NCI-H187 treated with DMSO at 0.1 percent for 48 hours (cell line): Measurements from ENCODE around the gene PCDHA3.
"Not testable (repeated sequence)": the region's sequence is repeated elsewhere in the genome, so short reads cannot be mapped to it uniquely, and the experiment has no call there.

ENCODE experiments used
- DNase-seq: peaks from one replicate; lab custom pipeline; 2025; lab: John Stamatoyannopoulos, UW

The PCDHA3 gene

DNA sequence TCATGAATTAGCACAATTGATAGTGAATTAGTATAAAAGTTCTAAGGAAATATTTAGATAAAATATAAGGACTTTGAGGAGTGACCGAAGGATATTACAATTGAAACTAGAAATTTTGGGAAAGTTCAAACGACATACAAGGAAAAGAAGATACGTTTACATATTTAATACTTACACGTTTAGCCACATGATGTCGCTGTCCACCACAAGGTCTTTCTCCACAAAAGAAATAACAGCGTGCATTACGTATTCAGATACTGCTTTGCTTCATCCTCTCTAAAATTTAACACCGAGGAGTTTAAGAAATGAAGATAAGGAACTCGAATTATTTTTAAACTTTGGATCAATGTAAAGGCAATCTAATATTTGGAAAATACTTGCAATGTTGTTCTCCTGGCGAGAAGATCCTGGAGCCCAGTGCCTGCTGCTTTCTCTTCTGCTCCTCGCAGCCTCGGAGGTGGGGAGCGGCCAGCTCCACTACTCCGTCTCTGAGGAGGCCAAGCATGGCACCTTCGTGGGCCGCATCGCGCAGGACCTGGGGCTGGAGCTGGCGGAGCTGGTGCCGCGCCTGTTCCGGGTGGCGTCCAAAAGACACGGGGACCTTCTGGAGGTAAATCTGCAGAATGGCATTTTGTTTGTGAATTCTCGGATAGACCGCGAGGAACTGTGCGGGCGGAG is at the start of gene PCDHA3:
PCDHA3 (plus strand) TSS at position 242 of the 678 bp plus-strand sequence.
- no peak for DNase-seq

DNA sequence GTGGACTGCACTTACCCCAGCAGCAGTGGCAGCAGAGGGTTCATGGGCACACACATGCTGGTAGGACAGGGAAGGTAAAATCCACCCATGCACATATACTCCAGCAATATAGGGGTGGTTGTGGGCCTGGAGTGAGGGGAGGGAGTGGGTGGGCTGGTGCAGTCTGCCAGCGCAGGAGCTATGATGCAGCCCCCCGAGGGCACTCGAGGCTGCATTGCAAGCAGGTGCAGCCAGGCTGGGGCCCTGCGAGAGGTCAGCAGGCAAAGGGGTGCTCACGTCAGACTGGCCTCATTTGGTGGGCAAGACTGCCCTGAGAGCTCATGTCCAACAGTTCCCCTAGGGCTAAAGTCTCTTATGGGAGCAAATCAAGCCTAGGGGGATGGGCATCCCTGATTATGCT is 47.3 kb upstream of the PCDHA3 start:
- DNase-seq, result no peak

DNA sequence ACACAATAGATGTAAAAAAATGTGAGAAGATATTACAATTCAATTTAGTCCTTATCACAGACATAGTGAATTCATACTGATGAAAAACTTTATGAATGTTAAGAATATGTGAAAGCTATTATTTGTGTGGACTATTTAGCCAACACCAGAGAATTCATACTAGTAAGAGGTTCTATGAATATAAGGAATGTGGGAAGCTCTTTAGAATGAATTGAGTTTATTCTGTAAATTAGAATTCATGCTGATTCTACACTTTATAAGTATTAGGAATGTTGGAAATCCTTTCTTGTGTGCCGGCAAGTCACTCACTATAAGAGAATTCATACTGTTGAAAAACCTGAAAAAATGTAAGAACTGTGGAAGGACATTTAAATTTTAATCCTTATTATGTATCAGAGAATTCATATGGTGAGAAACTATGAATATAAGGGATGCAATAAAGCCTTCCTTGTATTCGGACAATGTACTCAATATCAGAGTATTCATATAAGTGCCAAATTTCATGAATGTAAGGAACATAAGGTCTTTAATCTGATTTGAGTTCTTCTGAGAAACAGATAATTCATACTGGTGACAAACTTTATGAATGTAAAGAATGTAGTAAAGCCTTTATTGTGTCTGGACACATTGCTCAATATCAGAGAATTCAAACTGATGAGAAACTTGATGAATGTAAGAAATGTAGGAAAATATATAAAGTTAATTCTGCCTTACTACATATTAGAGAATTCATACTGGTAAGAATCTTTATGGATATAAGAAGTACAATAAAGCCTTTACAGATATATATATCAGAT is 36.5 kb upstream of the PCDHA3 start:
- DNase-seq, result no peak

DNA sequence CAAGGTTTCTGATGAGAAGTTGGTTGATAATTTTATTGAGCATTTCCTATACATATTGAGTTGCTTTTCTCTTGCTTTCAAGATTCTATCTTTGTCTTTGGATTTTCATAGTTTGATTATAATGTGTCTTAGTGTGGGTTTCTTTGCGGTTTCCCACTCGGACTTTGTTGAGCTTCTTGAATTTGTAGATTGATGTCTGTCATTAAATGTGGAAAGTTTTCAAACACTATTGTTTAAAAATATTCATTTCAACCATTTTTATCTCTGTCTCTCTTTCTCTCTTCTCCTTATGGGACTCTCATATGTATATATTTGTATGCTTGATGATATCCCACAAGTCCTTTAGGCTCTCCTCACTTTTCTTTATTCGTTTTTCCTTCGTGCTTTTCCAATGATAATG is 33.4 kb upstream of the PCDHA3 start:
- DNase-seq, result no peak

DNA sequence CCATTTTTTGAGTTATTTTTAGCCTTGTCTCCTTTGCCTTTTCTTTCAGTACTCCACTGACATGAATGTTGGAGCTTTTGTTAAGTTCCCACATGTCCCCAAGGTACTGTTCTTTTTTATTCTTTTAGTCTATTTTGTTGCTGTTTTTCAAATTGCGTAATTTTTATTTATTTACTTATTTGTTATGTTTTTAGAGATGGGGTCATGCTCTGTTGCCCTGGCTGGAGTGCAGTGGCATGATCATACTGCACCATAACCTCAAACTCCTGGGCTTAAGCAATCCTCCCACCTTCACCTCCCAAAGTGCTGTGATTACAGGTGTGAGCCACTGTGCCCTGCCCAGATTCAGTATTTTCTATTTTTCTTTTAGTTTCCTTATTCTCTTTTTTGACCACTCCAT is 20.3 kb upstream of the PCDHA3 start:
- no peak for DNase-seq

DNA sequence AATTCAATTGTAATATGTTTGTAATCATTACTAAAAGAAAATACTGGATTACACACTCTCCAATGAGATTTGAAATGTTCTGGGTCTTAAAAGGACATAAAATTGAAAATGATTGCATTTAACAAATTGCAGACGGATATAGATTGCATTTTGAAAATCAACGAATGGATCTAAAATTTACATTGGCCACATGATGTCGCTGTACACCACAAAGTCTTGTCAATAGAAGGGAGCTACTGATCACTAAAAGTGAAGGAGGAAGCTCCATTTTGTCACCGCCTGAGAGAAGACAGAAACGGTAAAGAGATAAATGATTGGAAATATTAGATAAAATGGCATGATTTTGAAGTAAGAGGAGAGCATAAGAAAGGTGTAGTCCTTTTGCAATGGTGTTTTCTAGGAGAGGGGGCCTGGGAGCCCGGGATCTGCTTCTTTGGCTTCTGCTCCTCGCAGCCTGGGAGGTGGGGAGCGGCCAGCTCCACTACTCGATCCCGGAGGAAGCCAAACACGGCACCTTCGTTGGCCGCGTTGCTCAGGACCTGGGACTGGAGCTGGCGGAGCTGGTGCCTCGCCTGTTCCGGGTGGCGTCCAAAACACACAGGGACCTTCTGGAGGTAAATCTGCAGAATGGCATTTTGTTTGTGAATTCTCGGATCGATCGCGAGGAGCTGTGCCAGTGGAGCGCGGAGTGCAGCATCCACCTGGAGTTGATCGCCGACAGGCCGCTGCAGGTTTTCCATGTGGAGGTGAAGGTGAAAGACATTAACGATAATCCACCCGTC is 14.8 kb upstream of the PCDHA3 start, which contains the start of gene PCDHA1:
PCDHA1 (plus strand) TSS at position 236 of the 782 bp plus-strand sequence.
- DNase-seq, result no peak

DNA sequence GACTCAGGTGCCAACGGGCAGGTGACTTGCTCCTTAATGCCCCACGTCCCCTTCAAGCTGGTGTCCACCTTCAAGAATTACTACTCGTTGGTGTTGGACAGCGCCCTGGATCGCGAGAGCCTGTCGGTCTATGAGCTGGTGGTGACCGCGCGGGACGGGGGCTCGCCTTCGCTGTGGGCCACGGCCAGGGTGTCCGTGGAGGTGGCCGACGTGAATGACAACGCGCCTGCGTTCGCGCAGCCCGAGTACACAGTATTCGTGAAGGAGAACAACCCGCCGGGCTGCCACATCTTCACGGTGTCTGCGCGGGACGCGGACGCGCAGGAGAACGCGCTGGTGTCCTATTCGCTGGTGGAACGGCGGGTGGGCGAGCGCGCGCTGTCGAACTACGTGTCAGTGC is 13.4 kb upstream of the PCDHA3 start:
- not testable (repeated sequence) for DNase-seq

DNA sequence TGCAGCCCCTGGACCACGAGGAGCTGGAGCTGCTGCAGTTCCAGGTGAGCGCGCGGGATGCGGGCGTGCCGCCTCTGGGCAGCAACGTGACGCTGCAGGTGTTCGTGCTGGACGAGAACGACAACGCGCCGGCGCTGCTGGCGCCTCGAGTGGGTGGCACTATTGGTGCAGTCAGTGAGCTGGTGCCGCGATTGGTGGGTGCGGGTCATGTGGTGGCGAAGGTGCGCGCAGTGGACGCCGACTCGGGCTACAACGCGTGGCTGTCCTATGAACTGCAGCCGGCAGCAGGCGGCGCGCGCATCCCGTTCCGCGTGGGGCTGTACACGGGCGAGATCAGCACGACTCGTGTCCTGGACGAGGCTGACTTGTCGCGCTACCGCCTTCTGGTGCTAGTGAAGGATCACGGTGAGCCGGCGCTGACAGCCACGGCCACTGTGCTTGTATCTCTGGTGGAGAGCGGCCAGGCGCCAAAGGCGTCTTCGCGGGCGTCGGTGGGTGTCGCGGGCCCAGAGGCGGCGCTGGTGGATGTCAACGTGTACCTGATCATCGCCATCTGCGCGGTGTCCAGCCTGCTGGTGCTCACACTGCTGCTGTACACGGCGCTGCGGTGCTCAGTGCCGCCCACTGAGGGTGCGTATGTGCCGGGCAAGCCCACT is 12.9 kb upstream of the PCDHA3 start:
- not testable (repeated sequence) for DNase-seq

DNA sequence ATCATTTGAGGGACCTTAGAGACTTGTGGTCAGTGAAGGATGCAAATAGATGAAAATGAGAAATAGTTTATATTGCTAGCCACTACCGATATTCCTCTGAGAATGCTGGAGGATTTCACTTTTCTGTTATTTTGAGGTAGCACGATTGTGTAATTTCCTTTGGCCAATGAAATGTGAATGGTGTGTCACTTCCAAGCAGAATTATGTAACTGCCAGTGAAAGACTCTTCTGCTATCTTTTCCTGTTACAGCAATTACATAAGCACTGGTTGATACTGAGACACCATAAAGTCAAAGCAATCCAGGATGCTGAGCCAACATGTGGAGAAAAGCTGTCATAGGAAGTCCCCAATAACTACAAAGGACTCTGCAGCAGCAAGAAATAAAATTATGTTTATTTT is 9.8 kb upstream of the PCDHA3 start:
- no peak for DNase-seq

DNA sequence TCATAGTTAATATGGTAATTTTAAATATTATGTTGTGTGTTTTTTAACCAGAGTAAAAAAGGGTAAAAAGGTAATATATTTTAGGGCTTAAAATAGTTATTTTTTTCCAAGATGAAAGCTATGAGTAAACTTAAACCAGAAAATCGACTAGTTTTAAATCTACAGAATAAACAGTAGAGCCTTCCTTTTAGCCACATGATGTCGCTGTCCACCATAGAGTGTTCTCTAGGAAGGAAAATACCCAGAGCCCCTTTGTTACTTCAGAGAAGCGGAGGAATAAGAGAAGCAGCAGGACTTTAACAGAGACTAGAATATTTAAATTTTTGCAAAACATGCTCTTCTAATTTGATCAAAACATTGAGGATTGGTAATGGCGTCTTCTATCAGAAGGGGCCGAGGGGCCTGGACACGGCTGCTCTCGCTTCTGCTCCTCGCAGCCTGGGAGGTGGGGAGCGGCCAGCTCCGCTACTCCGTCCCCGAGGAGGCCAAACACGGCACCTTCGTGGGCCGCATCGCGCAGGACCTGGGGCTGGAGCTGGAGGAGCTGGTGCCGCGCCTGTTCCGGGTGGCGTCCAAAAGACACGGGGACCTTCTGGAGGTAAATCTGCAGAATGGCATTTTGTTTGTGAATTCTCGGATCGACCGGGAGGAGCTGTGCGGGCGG is 6.1 kb upstream of the PCDHA3 start, which contains the start of gene PCDHA2:
PCDHA2 (plus strand) TSS at position 258 of the 664 bp plus-strand sequence.
- DNase-seq, result peak; percentile 45

DNA sequence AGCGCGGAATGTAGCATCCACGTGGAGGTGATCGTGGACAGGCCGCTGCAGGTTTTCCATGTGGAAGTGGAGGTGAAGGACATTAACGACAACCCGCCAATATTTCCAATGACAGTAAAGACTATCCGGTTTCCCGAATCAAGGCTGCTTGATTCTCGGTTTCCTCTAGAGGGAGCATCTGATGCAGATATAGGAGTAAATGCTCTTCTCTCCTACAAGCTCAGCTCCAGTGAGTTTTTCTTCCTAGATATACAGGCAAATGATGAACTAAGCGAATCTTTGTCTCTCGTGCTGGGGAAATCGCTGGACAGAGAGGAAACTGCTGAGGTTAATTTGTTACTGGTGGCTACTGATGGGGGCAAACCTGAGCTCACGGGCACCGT is 5.6 kb upstream of the PCDHA3 start:
- no peak for DNase-seq

DNA sequence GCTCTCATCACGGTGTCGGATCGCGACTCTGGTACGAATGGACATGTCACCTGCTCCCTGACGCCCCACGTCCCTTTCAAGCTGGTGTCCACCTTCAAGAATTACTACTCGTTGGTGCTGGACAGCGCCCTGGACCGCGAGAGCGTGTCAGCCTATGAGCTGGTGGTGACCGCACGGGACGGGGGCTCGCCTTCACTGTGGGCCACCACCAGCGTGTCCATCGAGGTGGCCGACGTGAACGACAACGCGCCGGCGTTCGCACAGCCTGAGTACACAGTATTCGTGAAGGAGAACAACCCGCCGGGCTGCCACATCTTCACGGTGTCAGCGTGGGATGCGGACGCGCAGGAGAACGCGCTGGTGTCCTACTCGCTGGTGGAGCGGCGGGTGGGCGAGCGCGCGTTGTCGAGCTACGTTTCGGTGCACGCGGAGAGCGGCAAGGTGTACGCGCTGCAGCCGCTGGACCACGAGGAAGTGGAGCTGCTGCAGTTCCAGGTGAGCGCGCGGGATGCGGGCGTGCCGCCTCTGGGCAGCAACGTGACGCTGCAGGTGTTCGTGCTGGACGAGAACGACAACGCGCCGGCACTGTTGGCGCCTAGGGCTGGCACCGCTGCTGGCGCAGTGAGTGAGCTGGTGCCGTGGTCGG is 4.7 kb upstream of the PCDHA3 start:
- DNase-seq, result not testable (repeated sequence)

DNA sequence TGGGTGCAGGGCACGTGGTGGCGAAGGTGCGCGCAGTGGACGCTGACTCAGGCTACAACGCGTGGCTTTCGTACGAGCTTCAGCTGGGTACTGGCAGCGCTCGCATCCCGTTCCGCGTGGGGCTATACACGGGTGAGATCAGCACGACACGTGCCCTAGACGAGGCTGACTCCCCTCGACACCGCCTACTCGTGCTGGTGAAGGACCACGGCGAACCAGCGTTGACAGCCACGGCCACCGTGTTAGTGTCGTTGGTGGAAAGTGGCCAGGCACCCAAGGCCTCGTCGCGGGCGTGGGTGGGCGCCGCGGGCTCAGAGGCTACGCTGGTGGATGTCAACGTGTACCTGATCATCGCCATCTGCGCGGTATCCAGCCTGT is 4.2 kb upstream of the PCDHA3 start:
- DNase-seq, result no peak

DNA sequence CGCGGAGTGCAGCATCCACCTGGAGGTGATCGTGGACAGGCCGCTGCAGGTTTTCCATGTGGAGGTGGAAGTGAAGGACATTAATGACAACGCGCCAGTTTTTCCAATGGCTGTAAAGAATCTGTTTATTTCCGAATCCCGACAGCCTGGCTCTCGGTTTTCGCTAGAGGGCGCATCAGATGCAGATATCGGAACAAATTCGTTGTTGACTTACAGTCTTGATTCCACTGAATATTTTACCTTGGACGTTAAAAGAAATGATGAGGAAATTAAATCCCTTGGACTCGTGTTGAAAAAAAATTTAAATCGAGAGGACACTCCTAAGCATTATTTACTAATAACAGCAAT is 611 bp downstream of the PCDHA3 start:
- no peak for DNase-seq

DNA sequence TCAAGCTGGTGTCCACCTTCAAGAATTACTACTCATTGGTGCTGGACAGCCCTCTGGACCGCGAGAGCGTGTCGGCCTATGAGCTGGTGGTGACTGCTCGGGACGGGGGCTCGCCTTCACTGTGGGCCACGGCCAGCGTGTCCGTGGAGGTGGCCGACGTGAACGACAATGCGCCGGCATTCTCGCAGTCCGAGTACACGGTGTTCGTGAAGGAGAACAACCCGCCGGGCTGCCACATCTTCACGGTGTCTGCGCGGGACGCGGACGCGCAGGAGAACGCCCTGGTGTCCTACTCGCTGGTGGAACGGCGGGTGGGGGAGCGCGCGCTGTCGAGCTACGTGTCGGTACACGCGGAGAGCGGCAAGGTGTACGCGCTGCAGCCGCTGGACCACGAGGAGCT is 1.5 kb downstream of the PCDHA3 start:
- not testable (repeated sequence) for DNase-seq

DNA sequence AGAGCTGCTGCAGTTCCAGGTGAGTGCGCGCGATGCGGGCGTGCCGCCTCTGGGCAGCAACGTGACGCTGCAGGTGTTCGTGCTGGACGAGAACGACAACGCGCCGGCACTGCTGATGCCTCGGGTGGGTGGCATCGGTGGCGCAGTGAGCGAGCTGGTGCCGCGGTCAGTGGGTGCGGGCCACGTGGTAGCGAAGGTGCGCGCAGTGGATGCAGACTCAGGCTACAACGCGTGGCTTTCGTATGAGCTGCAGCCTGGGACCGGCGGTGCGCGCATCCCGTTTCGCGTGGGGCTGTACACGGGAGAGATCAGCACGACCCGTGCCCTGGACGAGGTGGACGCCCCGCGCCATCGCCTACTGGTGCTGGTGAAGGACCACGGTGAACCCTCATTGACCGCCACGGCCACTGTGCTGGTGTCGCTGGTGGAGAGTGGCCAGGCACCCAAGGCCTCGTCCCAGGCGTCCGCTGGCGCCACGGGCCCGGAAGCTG is 2.0 kb downstream of the PCDHA3 start:
- no peak for DNase-seq

DNA sequence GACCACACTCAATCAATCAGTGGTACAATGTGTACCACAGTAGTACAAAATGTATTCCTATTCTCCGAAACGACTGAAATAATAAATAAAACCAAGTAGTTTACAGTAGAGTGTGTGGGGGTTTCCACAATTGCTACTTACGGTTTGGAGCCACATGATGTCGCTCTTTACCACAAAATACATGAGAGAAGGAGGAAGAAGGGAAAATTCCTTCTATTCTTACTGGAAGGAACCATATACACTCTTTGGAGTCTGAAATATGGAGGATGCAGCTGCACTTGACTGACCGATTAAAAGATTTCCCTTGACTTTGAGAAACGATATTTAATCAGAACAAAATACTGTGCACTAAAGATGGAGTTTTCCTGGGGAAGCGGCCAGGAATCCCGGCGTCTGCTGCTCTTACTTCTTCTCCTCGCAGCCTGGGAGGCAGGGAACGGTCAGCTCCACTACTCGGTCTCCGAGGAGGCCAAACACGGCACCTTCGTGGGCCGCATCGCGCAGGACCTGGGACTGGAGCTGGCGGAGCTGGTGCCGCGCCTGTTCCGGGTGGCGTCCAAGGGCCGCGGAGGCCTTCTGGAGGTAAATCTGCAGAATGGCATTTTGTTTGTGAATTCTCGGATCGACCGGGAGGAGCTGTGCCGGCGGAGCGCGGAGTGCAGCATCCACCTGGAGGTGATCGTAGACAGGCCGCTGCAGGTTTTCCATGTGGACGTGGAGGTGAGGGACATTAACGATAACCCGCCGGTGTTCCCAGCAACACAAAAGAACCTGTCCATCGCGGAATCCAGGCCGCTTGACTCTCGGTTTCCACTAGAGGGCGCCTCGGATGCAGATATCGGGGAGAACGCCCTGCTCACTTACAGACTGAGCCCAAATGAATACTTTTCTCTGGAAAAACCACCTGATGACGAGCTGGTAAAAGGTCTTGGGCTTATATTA is 6.2 kb downstream of the PCDHA3 start, which contains the start of gene PCDHA4:
PCDHA4 (plus strand) TSS at position 235 of the 942 bp plus-strand sequence.
- no peak for DNase-seq

DNA sequence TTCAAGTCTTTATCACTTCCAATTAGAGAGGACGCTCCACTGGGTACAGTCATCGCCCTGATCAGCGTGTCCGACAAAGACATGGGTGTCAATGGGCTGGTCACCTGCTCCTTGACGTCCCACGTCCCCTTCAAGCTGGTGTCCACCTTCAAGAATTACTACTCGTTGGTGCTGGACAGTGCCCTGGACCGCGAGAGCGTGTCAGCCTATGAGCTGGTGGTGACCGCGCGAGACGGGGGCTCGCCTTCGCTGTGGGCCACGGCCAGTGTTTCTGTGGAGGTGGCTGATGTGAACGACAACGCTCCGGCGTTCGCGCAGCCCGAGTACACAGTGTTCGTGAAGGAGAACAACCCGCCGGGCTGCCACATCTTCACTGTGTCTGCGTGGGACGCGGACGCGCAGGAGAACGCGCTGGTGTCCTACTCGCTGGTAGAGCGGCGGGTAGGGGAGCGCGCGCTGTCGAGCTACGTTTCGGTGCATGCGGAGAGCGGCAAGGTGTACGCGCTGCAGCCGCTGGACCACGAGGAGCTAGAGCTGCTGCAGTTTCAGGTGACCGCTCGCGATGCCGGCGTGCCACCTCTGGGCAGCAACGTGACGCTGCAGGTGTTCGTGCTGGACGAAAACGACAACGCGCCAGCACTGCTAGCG is 7.5 kb downstream of the PCDHA3 start:
- DNase-seq, result not testable (repeated sequence)

DNA sequence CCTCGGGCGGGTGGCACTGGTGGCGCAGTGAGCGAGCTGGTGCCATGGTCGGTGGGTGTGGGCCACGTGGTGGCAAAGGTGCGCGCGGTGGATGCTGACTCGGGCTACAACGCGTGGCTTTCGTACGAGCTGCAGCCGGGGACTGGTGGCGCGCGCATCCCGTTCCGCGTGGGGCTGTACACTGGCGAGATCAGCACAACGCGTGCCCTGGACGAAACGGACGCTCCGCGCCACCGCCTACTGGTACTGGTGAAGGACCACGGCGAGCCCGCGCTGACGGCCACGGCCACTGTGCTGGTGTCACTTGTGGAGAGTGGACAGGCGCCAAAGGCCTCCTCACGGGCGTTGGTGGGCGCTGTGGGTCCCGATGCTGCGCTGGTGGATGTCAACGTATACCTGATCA is 8.0 kb downstream of the PCDHA3 start:
- no peak for DNase-seq
